HEK293 (cell line): Measurements from ENCODE around the gene TMEM121B.

ENCODE experiments used
- CTCF ChIP-seq: fragments of 450-650 bp; formaldehyde crosslinking; IDR thresholded peaks from 2 replicates; pipeline ENCODE4 v1.5.1; 2016; ENCODE audit warnings: missing biosample characterization, missing genetic modification characterization
- ZBTB17 ChIP-seq: fragments of 450-650 bp; formaldehyde crosslinking; IDR thresholded peaks from 2 replicates; pipeline ENCODE4 v1.5.1; 2016; ENCODE audit warnings: missing biosample characterization, missing genetic modification characterization

- no peak for TF ChIP-seq CTCF (tag by site-specific recombination)
- TF ChIP-seq ZBTB17 (tag by site-specific recombination), result no peak
Measured at GRCh38 chr22:17118342-17118741, 2.8 kb downstream of the TMEM121B start.
